Measurements from ENCODE around the gene LY6G6F.

Gene LY6G6F

DNA sequence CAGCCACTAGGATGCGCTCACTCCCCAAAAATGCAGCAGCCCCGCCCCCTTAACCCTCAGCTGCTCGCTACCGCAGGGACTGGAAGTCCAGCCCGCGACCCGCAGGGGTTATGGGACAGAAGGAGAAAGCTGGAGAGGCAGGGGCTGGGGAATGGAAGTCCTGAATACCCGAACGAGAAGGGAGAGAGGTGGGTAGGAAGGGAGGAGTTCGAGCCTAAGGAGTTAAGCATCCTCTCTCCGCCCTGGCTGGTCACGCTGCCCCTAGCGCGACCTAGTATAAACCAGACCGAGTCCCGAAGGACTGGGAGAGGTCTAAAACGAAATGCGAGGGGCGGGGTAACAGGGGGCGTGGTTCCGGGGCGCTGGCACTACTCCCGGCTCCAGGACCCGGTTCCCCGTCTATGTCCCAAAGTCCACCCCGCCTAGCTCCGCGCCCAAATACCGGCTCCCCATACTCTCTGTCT is 22.9 kb downstream of the LY6G6F start:
- peaks cover 61% of the 10 kb centered on the region for H3K36me3 Mint-ChIP-seq
- CTCF ChIA-PET = interaction anchor here (0.6 to 5.4 kb wide), 13 partner anchors 9 to 103 kb away, joined by 3 to 23 read pairs (median 5); partner anchors contain the start of genes GPANK1, HSPA1B, LSM2 and LY6G5C
- peaks cover 77% of the 10 kb centered on the region for H3K4me1 Mint-ChIP-seq

DNA sequence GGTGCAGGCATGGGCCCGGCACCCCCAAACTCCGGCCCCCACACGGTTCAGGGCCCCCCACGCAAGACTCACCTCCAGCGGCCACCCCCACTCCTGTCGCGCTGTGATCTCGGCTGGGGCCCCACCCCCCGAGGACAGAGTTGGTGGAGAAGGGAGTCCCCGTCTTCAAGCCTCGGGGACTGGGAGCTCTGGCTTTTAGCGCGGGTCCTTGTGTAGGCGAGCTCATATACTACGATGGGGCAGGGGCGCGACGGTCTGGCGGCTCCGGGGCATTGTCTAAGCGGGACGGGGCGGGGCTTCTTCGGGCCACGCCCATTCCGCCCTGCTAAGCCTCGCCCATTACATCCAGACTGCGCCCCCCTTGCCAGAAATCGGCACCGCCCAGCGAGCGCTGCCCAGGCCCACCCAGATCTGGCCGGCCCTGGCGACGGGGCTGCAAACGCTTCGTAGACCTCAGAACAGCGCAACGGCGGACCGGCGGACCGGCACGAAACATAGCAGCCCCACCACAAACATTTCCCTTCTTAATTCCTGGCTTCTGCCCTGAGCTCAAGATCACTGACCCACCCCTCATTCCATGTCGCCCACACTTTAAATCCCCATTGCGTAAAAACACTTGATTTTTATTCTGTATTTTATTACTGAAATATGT is 23.4 kb downstream of the LY6G6F start:
- Mint-ChIP-seq H3K4me1 (peaks cover 78% of the 10 kb centered on the region), H3K27me3 (no peaks in the 10 kb centered on the region), H3K27ac (peak overlapping the region; percentile 69), H3K36me3 (peaks cover 67% of the 10 kb centered on the region), H3K9me3 (no peaks in the 10 kb centered on the region), H3K4me3 (peak overlapping the region; percentile 88)
- peak; percentile 74 for DNase-seq
- CTCF ChIA-PET = interaction anchor here (0.6 to 5.4 kb wide), 12 partner anchors 8 to 103 kb away, joined by 3 to 23 read pairs (median 5); partner anchors contain the start of genes GPANK1, HSPA1B, LSM2 and LY6G5C

More for the DNA sequence above, 22.9 kb downstream of the LY6G6F start:
- H3K27ac Mint-ChIP-seq = peak overlapping the region; percentile 69
- H3K4me3 Mint-ChIP-seq = peak overlapping the region; percentile 88
- H3K9me3 Mint-ChIP-seq = no peaks in the 10 kb centered on the region
- H3K27me3 Mint-ChIP-seq = no peaks in the 10 kb centered on the region
- peak; percentile 87 for DNase-seq

DNA sequence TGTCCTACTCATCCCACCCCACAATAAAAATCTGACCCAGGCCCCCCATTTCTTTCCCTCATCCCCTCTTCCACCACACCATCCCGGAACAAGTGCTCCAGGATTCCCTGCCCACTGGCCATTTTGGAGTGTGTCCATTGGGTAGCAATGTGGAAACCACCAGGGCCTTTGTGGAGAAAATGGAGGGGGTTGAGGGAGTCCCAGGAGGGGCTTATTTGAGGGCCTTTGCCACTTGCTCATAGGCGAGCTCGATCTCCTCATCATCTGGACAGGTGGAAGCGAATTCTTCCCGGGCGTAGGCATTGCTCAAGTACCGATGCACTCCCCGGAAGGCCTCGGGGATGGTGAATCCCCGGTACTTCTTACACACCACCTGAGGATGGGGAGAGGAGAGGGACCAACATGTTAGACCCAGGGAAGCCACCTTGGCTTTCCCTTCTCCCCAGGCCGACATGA is 24.0 kb downstream of the LY6G6F start:
- no peak for DNase-seq
- H3K4me1 Mint-ChIP-seq = peaks cover 76% of the 10 kb centered on the region
- H3K4me3 Mint-ChIP-seq = peak overlapping the region; percentile 88
- H3K27me3 Mint-ChIP-seq = no peaks in the 10 kb centered on the region
- H3K36me3 Mint-ChIP-seq = peaks cover 70% of the 10 kb centered on the region
- CTCF ChIA-PET = interaction anchor here (0.7 to 5.4 kb wide), 8 partner anchors 8 to 100 kb away, joined by 3 to 23 read pairs (median 8); partner anchors contain the start of genes HSPA1B, LSM2 and LY6G5C
- H3K27ac Mint-ChIP-seq = peak overlapping the region; percentile 69
- H3K9me3 Mint-ChIP-seq = no peaks in the 10 kb centered on the region

GRCh38 chr6:31732029-31732428 is 25.4 kb downstream of the LY6G6F start:
- Mint-ChIP-seq H3K27ac (peak overlapping the region; percentile 54), H3K4me1 (peaks cover 67% of the 10 kb centered on the region), H3K36me3 (peaks cover 64% of the 10 kb centered on the region), H3K9me3 (no peaks in the 10 kb centered on the region), H3K4me3 (peak overlapping the region; percentile 12), H3K27me3 (no peaks in the 10 kb centered on the region)
- no peak for DNase-seq
- CTCF ChIA-PET = interaction anchor here (0.6 to 5.4 kb wide), 3 partner anchors 37 to 101 kb away, joined by 3 to 23 read pairs (median 4); no protein-coding TSS in a partner anchor

- no peak for DNase-seq
- Mint-ChIP-seq H3K4me1 (peaks cover 69% of the 10 kb centered on the region), H3K27me3 (no peaks in the 10 kb centered on the region), H3K27ac (peak overlapping the region; percentile 93), H3K9me3 (no peaks in the 10 kb centered on the region), H3K4me3 (peak overlapping the region; percentile 100), H3K36me3 (peaks cover 54% of the 10 kb centered on the region)
- CTCF ChIA-PET = interaction anchor here (0.6 to 5.4 kb wide), 2 partner anchors 28 to 36 kb away, joined by 4 to 23 read pairs; no protein-coding TSS in a partner anchor
Observed at GRCh38 chr6:31733734-31734133, 27.1 kb downstream of the LY6G6F start.

DNA sequence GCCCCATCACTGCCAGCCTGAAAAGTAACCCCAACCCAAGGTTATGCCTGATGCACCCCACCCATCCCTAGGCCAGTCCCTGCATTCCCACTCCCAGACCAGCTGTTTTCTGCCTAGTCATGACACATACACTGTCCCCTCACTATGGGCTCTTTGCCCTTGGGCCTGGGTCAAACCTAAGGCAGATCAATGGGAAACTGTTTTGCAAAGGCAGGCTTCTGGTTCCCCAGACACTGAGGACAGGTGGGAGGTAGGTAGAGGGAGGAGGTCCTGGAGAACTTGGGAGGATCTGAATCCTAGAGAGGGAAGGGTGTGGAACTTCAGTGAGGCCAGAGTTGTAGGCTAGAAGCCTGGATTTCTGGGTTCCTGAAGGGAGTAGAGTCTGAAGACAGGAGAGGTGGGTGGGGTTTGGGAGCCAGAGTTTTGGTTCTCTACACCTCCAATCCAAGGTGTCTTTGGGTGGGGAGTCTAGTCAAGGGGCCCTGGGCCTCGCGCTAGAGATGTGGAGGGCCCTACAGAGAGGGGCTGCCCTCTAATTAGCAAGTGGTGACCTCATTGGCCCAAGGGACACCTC is 27.7 kb downstream of the LY6G6F start:
- Mint-ChIP-seq H3K27me3 (no peaks in the 10 kb centered on the region), H3K4me3 (peak overlapping the region; percentile 100), H3K36me3 (peaks cover 52% of the 10 kb centered on the region), H3K9me3 (no peaks in the 10 kb centered on the region), H3K27ac (peak overlapping the region; percentile 93), H3K4me1 (peaks cover 69% of the 10 kb centered on the region)
- DNase-seq = no peak
- CTCF ChIA-PET = interaction anchor here (0.6 to 1.3 kb wide), 2 partner anchors 28 to 35 kb away, joined by 4 to 5 read pairs; no protein-coding TSS in a partner anchor

GRCh38 chr6:31734821-31735406 is 28.2 kb downstream of the LY6G6F start:
- Mint-ChIP-seq H3K4me3 (peak overlapping the region; percentile 100), H3K27ac (peak overlapping the region; percentile 93), H3K9me3 (no peaks in the 10 kb centered on the region), H3K27me3 (peaks cover 4% of the 10 kb centered on the region), H3K4me1 (peaks cover 72% of the 10 kb centered on the region), H3K36me3 (peaks cover 52% of the 10 kb centered on the region)
- DNase-seq = peak; percentile 74
- CTCF ChIA-PET = interaction anchor here (0.6 to 1.3 kb wide), 2 partner anchors 9 to 35 kb away, joined by 3 to 5 read pairs; no protein-coding TSS in a partner anchor

- H3K4me1 Mint-ChIP-seq = peaks cover 69% of the 10 kb centered on the region
- peak within 1 kb of the TSS; percentile 93 for H3K27ac Mint-ChIP-seq
- peaks cover 48% of the 10 kb centered on the region for H3K36me3 Mint-ChIP-seq
- CTCF ChIA-PET = interaction anchor here (0.6 to 3.7 kb wide), 6 partner anchors 8 to 78 kb away, joined by 3 to 23 read pairs (median 4); no protein-coding TSS in a partner anchor
- no peaks in the 10 kb centered on the region for H3K9me3 Mint-ChIP-seq
- peak within 1 kb of the TSS; percentile 100 for H3K4me3 Mint-ChIP-seq
- peak; percentile 88 for DNase-seq
- peaks cover 5% of the 10 kb centered on the region for H3K27me3 Mint-ChIP-seq
Observed at GRCh38 chr6:31736021-31736767, 29.5 kb downstream of the LY6G6F start, which contains the start of gene CLIC1. TSS of gene CLIC1 (minus strand) at chr6:31736530. CDS start at chr6:31736300, 230 bp downstream.

DNA sequence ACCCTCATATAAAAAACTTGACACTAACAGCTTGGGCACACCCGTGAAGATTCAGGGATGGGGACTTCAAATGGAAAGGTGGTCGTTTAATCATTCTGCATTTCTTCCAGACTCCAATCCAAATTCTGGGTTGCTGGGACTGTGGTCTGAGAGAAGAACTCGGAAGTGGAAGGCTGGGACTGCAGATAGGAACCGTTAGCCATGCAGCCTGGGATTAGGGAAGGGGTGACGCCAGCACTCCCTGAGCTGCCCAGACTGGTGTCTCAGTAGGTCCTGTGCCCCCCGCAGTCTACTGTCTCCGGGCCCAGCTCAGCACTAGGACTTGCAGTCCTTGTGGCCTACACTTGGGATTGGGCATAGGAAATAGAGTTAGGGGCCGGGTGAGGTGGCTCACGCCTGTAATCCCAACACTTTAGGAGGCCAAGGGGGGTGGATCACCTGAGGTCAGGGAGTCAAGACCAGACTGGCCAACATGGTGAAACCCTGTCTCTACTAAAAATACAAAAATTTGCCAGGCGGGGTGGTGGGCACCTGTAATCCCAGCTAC is 30.2 kb downstream of the LY6G6F start:
- no peaks in the 10 kb centered on the region for H3K9me3 Mint-ChIP-seq
- peaks cover 72% of the 10 kb centered on the region for H3K4me1 Mint-ChIP-seq
- DNase-seq = no peak
- H3K36me3 Mint-ChIP-seq = peaks cover 46% of the 10 kb centered on the region
- peak overlapping the region; percentile 100 for H3K4me3 Mint-ChIP-seq
- H3K27me3 Mint-ChIP-seq = peaks cover 5% of the 10 kb centered on the region
- CTCF ChIA-PET = interaction anchor here (0.8 to 3.7 kb wide), 8 partner anchors 7 to 95 kb away, joined by 3 to 23 read pairs (median 4); partner anchors contain the start of gene DDAH2
- H3K27ac Mint-ChIP-seq = peak overlapping the region; percentile 93

DNA sequence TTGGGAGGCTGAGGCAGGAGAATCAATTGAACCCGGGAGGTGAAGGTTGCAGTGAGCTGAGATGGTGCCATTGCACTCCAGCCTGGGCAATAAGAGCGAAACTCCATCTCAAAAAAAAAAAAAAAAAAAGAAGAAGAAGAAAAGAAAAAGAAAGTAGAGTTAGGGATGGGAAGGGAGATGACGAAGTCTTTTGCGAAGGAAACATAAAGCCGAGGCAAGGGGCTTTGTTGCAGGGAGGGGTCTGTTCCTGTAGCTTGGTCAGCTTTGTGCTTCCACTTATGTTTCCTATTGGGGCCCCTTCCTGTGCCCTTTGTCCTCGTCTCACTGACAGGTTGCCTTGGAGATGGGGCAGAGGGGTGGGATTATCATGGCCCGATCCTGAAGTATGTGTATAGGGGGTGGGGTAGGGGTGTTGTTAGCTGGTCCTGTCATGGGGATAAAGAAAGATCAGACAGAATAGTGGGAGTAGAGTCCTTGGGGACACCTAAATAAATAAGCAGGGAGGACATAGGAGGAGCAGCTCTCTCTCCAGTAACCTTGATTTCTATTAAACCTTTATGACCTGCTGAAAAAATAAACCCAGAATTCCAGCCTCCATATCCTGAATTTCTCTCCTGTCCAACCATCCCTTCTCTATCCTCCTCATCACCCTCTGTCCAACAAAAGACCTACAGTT is 30.8 kb downstream of the LY6G6F start:
- peaks cover 45% of the 10 kb centered on the region for H3K36me3 Mint-ChIP-seq
- no peaks in the 10 kb centered on the region for H3K9me3 Mint-ChIP-seq
- H3K27me3 Mint-ChIP-seq = peaks cover 5% of the 10 kb centered on the region
- H3K4me1 Mint-ChIP-seq = peaks cover 69% of the 10 kb centered on the region
- H3K27ac Mint-ChIP-seq = peak overlapping the region; percentile 93
- peak overlapping the region; percentile 100 for H3K4me3 Mint-ChIP-seq
- CTCF ChIA-PET = interaction anchor here (0.8 to 3.7 kb wide), 11 partner anchors 8 to 94 kb away, joined by 3 to 23 read pairs (median 4); partner anchors contain the start of genes DDAH2, GPANK1, LY6G5C and VARS1
- DNase-seq = peak; percentile 55

GRCh38 chr6:31737991-31738979 is 31.6 kb downstream of the LY6G6F start:
- peak; percentile 84 for DNase-seq
- peak overlapping the region; percentile 100 for H3K4me3 Mint-ChIP-seq
- peaks cover 50% of the 10 kb centered on the region for H3K36me3 Mint-ChIP-seq
- peak overlapping the region; percentile 93 for H3K27ac Mint-ChIP-seq
- peaks cover 66% of the 10 kb centered on the region for H3K4me1 Mint-ChIP-seq
- peaks cover 5% of the 10 kb centered on the region for H3K27me3 Mint-ChIP-seq
- CTCF ChIA-PET = interaction anchor here (0.7 to 3.7 kb wide), 22 partner anchors 9 to 192 kb away, joined by 3 to 23 read pairs (median 4); partner anchors contain the start of genes ATP6V1G2, DDAH2, GPANK1 and HSPA1B
- H3K9me3 Mint-ChIP-seq = no peaks in the 10 kb centered on the region
